GM23338 (cell line): ENCODE results near the gene ZNF565. TPM values are rescaled to one million over a fixed set of nuclear protein-coding genes. Genes with fewer than 3 reads are reported as not detected.

Experiments
- ATAC-seq: fragments of 200-7000 bp; cut with Tn5 transposase; 3 replicates; pipeline ENCODE4 v1.9.1; 2020
- DNase-seq: peaks from one replicate; pipeline ENCODE4 v3.0.0-alpha.2; 2015; ENCODE audit warnings: low spot score
- H2AFZ ChIP-seq: fragments of 200-600 bp; sonication (generic); 2 replicates; pipeline ENCODE4 v1.8.0; 2016; ENCODE audit warnings: antibody characterized with exemption, mild to moderate bottlenecking, moderate library complexity
- H3F3A ChIP-seq: fragments of 200-600 bp; sonication (generic); replicated peaks from 2 replicates; pipeline ENCODE4 v1.8.0; 2017; ENCODE audit warnings: antibody characterized with exemption, mixed run types, low read depth
- H3K27ac ChIP-seq: fragments of 200-600 bp; sonication (generic); 2 replicates; pipeline ENCODE4 v1.6.1; 2016; ENCODE audit warnings: low read depth
- H3K27me3 ChIP-seq: fragments of 200-600 bp; sonication (generic); 2 replicates; pipeline ENCODE4 v1.8.0; 2016; ENCODE audit warnings: mild to moderate bottlenecking, mixed run types, moderate library complexity; ENCODE audit not compliant: insufficient read depth
- H3K36me3 ChIP-seq: fragments of 200-600 bp; sonication (generic); 2 replicates; pipeline ENCODE4 v1.8.0; 2016; ENCODE audit warnings: mild to moderate bottlenecking; ENCODE audit not compliant: insufficient read depth
- H3K4me1 ChIP-seq: fragments of 200-600 bp; sonication (generic); 2 replicates; pipeline ENCODE4 v1.8.0; 2016; ENCODE audit warnings: mild to moderate bottlenecking, moderate library complexity; ENCODE audit not compliant: insufficient read depth
- H3K4me2 ChIP-seq: fragments of 200-600 bp; sonication (generic); 2 replicates; pipeline ENCODE4 v1.7.1; 2017; ENCODE audit warnings: mixed run types
- H3K4me3 ChIP-seq: fragments of 200-600 bp; sonication (generic); 2 replicates; pipeline ENCODE4 v1.6.1; 2016; ENCODE audit warnings: mixed run types
- H3K79me2 ChIP-seq: fragments of 200-600 bp; sonication (generic); replicated peaks from 2 replicates; pipeline ENCODE4 v1.8.0; 2017; ENCODE audit warnings: mild to moderate bottlenecking; ENCODE audit not compliant: insufficient read depth
- H3K9me2 ChIP-seq: fragments of 200-600 bp; sonication (generic); 2 replicates; pipeline ENCODE4 v1.8.0; 2017; ENCODE audit not compliant: insufficient read depth
- H4K20me1 ChIP-seq: fragments of 200-600 bp; sonication (generic); replicated peaks from 2 replicates; pipeline ENCODE4 v1.8.0; 2017; ENCODE audit warnings: mild to moderate bottlenecking; ENCODE audit not compliant: insufficient read depth
- H3K27ac Mint-ChIP-seq: 2 replicates; pipeline ENCODE4 v1.8.0; 2020; ENCODE audit warnings: inconsistent platforms, mild to moderate bottlenecking, moderate library complexity, mixed read lengths
- H3K27me3 Mint-ChIP-seq: 3 replicates; pipeline ENCODE4 v1.8.0; 2022; ENCODE audit warnings: low read depth, mild to moderate bottlenecking, moderate library complexity, mixed read lengths, inconsistent platforms; ENCODE audit not compliant: insufficient read depth, poor library complexity
- H3K36me3 Mint-ChIP-seq: 3 replicates; pipeline ENCODE4 v1.8.0; 2021; ENCODE audit warnings: low read depth, mild to moderate bottlenecking, inconsistent platforms, moderate library complexity, mixed read lengths
- H3K4me1 Mint-ChIP-seq: 3 replicates; pipeline ENCODE4 v1.8.0; 2020; ENCODE audit warnings: mild to moderate bottlenecking, inconsistent platforms, mixed read lengths
- H3K4me3 Mint-ChIP-seq: 3 replicates; pipeline ENCODE4 v1.8.0; 2021; ENCODE audit warnings: moderate library complexity, mild to moderate bottlenecking, inconsistent platforms, mixed read lengths
- H3K9me3 Mint-ChIP-seq: 3 replicates; pipeline ENCODE4 v1.8.0; 2020; ENCODE audit warnings: moderate library complexity, mild to moderate bottlenecking, inconsistent platforms, mixed read lengths
- CREB1 ChIP-seq: fragments of 250-450 bp; sonication (Bioruptor Pico); IDR thresholded peaks from 2 replicates; pipeline ENCODE4 v1.5.0; 2020; ENCODE audit warnings: low read depth, mild to moderate bottlenecking, moderate library complexity
- CTCF ChIP-seq, 2 experiments: fragments of 200-600 bp in 1 of 2; sonication (generic) in 1 of 2; conservative IDR thresholded peaks; 2 replicates each; pipeline versions ENCODE4 v1.5.1 to v1.6.1; 2016 to 2017; ENCODE audit warnings: antibody characterized with exemption in 2 of 2, low read depth in 2 of 2, mild to moderate bottlenecking in 2 of 2, moderate library complexity in 1 of 2
- EZH2phosphoT487 ChIP-seq: fragments of 200-600 bp; sonication (generic); IDR thresholded peaks from one replicate; pipeline ENCODE4 v1.8.1; 2018; ENCODE audit warnings: antibody characterized with exemption; ENCODE audit not compliant: unreplicated experiment
- NANOG ChIP-seq: IDR thresholded peaks from 2 replicates; pipeline ENCODE4 v1.6.1; 2016; ENCODE audit warnings: antibody characterized with exemption, borderline replicate concordance
- POLR2AphosphoS5 ChIP-seq: IDR thresholded peaks from 2 replicates; pipeline ENCODE4 v1.6.1; 2016; ENCODE audit warnings: antibody characterized with exemption, low read depth
- REST ChIP-seq: IDR thresholded peaks from one replicate; pipeline ENCODE4 v1.6.1; 2018; ENCODE audit warnings: antibody characterized with exemption; ENCODE audit not compliant: unreplicated experiment
- polyA plus RNA-seq: library from polyadenylated mRNA; unstranded; fragments of >200 nt; fragmentation: Nextera tagmentation; extraction: Ambion mirVana; gene quantifications from 2 replicates; pipeline ENCODE4 v1.2.1, GENCODE V29; 2016
- total RNA-seq: library from RNA; depleted of rRNA; stranded (reverse); fragments of >200 nt; shearing (Covaris generic); gene quantifications from 2 replicates; pipeline ENCODE4 v1.2.3, GENCODE V29; 2014

The ZNF565 gene
- total and polyA plus RNA-seq, 2 experiments from 2014 or later, result 2.4 to 3.2 TPM

GRCh38 chr19:36244066-36244465 lies 29.6 kb upstream of the ZNF565 start:
- DNase-seq, result peak; percentile 79
- H4K20me1 ChIP-seq, result peaks cover 3% of the 10 kb centered on the region; the same call in 1 of the 2 replicates
- no peak overlapping the region for H3K27ac Mint-ChIP-seq

More at GRCh38 chr19:36244066-36244465, 29.6 kb upstream of the ZNF565 start:
- H3K9me2 ChIP-seq, result peaks cover 3% of the 10 kb centered on the region
- H3K4me3 ChIP-seq, result no peak overlapping the region
- peaks cover 7% of the 10 kb centered on the region; the same call in 2 of the 3 replicates for H3K9me3 Mint-ChIP-seq
- no peaks in the 10 kb centered on the region for H3K36me3 ChIP-seq
- H3K36me3 Mint-ChIP-seq, result peaks cover 7% of the 10 kb centered on the region
- H3K4me1 Mint-ChIP-seq, result peaks cover 9% of the 10 kb centered on the region
- no peak overlapping the region for H3K4me3 Mint-ChIP-seq
- peaks cover 5% of the 10 kb centered on the region for H3K27me3 Mint-ChIP-seq
- no peak overlapping the region for H3K27ac ChIP-seq
- no peaks in the 10 kb centered on the region for H3K79me2 ChIP-seq
- H3F3A ChIP-seq, result peaks cover 14% of the 10 kb centered on the region; the same call in 1 of the 2 replicates
- TF ChIP-seq POLR2AphosphoS5 (no peak), CREB1 (CRISPR knock-in tag) (no peak), CTCF (conservative IDR thresholded peaks at IDR 0.05; ENCODE audit: low read depth in 2 of 2) (peak; percentile 56 to 73), NANOG (no peak), EZH2phosphoT487 (no peak), REST (no peak)
- peak; percentile 15 for ATAC-seq
- peaks cover 23% of the 10 kb centered on the region for H3K4me1 ChIP-seq
- peaks cover 5% of the 10 kb centered on the region; the same call in 1 of the 2 replicates for H3K27me3 ChIP-seq
- H2AFZ ChIP-seq, result no peak overlapping the region
- H3K4me2 ChIP-seq, result no peak overlapping the region
